WTC11 (cell line): ENCODE measurements around the gene ANKDD1B. TPM values are rescaled to one million over a fixed set of nuclear protein-coding genes. Genes with fewer than 3 reads are reported as not detected.

Source experiments
- ATAC-seq: fragments of 200-7000 bp; cut with Tn5 transposase; 2 replicates; pipeline ENCODE4 v1.10.0; 2021; ENCODE audit warnings: mild to moderate bottlenecking, moderate library complexity
- CTCF ChIA-PET: fragments of 300-600 bp; sonication (Branson Sonifier 250); formaldehyde crosslinking; loops from one replicate; lab custom pipeline; 2021; ENCODE audit warnings: antibody characterized with exemption; lab: Charles Lee
- POLR2A ChIA-PET: fragments of 350-600 bp; sonication (Branson Sonifier 250); formaldehyde crosslinking; loops from one replicate; lab custom pipeline; 2021; ENCODE audit warnings: antibody characterized with exemption; lab: Charles Lee
- DNase-seq: peaks from one replicate; pipeline ENCODE4 v3.0.0; 2021; ENCODE audit warnings: low spot score
- H3K27ac Mint-ChIP-seq: 2 replicates; pipeline ENCODE4 v1.8.0; 2021; ENCODE audit warnings: mixed read lengths
- H3K27me3 Mint-ChIP-seq: 2 replicates; pipeline ENCODE4 v1.8.0; 2021; ENCODE audit warnings: low read depth, mild to moderate bottlenecking, moderate library complexity, mixed read lengths
- H3K36me3 Mint-ChIP-seq: 2 replicates; pipeline ENCODE4 v1.8.0; 2021; ENCODE audit warnings: mixed read lengths
- H3K4me1 Mint-ChIP-seq: 2 replicates; pipeline ENCODE4 v1.8.0; 2022; ENCODE audit warnings: mixed read lengths
- H3K4me3 Mint-ChIP-seq: 2 replicates; pipeline ENCODE4 v1.8.0; 2021; ENCODE audit warnings: mild to moderate bottlenecking, moderate library complexity, mixed read lengths
- H3K9me3 Mint-ChIP-seq: 2 replicates; pipeline ENCODE4 v1.8.0; 2021; ENCODE audit warnings: mixed read lengths
- ARID4B ChIP-seq: sonication (generic); formaldehyde crosslinking; IDR thresholded peaks from 2 replicates; pipeline ENCODE4 v1.8.0; 2023; ENCODE audit warnings: missing genetic modification reagents, mild to moderate bottlenecking, borderline replicate concordance
- ATF1 ChIP-seq: sonication (generic); formaldehyde crosslinking; IDR thresholded peaks from 2 replicates; pipeline ENCODE4 v1.8.1; 2023; ENCODE audit warnings: mild to moderate bottlenecking, moderate library complexity, missing genetic modification reagents
- EMX1 ChIP-seq: fragments of 250-450 bp; sonication (Bioruptor Pico); IDR thresholded peaks from 2 replicates; pipeline ENCODE4 v1.8.0; 2021; ENCODE audit warnings: mild to moderate bottlenecking
- HMGA2 ChIP-seq: fragments of 250-450 bp; sonication (Bioruptor Pico); IDR thresholded peaks from 2 replicates; pipeline ENCODE4 v1.4.0; 2021; ENCODE audit warnings: mild to moderate bottlenecking, moderate library complexity
- MLX ChIP-seq: sonication (generic); formaldehyde crosslinking; IDR thresholded peaks from 2 replicates; pipeline ENCODE4 v1.8.1; 2023; ENCODE audit warnings: mild to moderate bottlenecking, missing genetic modification reagents, moderate library complexity
- RORB ChIP-seq: fragments of 250-450 bp; sonication (Bioruptor Pico); IDR thresholded peaks from 2 replicates; pipeline ENCODE4 v1.9.0; 2021; ENCODE audit warnings: mild to moderate bottlenecking
- TEAD1 ChIP-seq: sonication (generic); formaldehyde crosslinking; IDR thresholded peaks from 2 replicates; pipeline ENCODE4 v1.8.0; 2022; ENCODE audit warnings: mild to moderate bottlenecking, missing genetic modification reagents
- TEAD4 ChIP-seq: sonication (generic); formaldehyde crosslinking; IDR thresholded peaks from 2 replicates; pipeline ENCODE4 v1.8.0; 2022; ENCODE audit warnings: mild to moderate bottlenecking, missing genetic modification reagents
- ZNF138 ChIP-seq: sonication (generic); formaldehyde crosslinking; conservative IDR thresholded peaks from 2 replicates; pipeline ENCODE4 v1.8.1; 2022; ENCODE audit warnings: mild to moderate bottlenecking, moderate library complexity, missing genetic modification reagents
- ZNF232 ChIP-seq: sonication (generic); formaldehyde crosslinking; IDR thresholded peaks from 2 replicates; pipeline ENCODE4 v1.8.0; 2022; ENCODE audit warnings: mild to moderate bottlenecking, missing genetic modification reagents
- total RNA-seq: library from RNA; stranded (reverse); gene quantifications from 3 replicates; pipeline ENCODE4 v1.2.3, GENCODE V29; 2021
- TF ChIP-seq, protein P1 (sequence below): sonication (generic); formaldehyde crosslinking; IDR thresholded peaks from 2 replicates; pipeline ENCODE4 v1.8.0; 2022; ENCODE audit warnings: mild to moderate bottlenecking, missing genetic modification reagents
- TF ChIP-seq, protein P2 (sequence below): sonication (generic); formaldehyde crosslinking; conservative IDR thresholded peaks from 2 replicates; pipeline ENCODE4 v1.8.1; 2022; ENCODE audit warnings: mild to moderate bottlenecking, missing genetic modification reagents
- TF ChIP-seq, protein P3 (sequence below): sonication (generic); formaldehyde crosslinking; IDR thresholded peaks from 2 replicates; pipeline ENCODE4 v1.8.0; 2022; ENCODE audit warnings: missing genetic modification reagents
- TF ChIP-seq, protein P4 (sequence below): fragments of 250-450 bp; sonication (Bioruptor Pico); IDR thresholded peaks from 2 replicates; pipeline ENCODE4 v1.9.0; 2021; ENCODE audit warnings: mild to moderate bottlenecking, borderline replicate concordance
- TF ChIP-seq, protein P5 (sequence below): sonication (generic); formaldehyde crosslinking; IDR thresholded peaks from 2 replicates; pipeline ENCODE4 v1.8.1; 2023; ENCODE audit warnings: mild to moderate bottlenecking, moderate library complexity, missing genetic modification reagents

Gene ANKDD1B
- total RNA-seq, 1 experiment from 2014 or later: 0.28 TPM

GRCh38 chr5:75675783-75676182, 64.5 kb downstream of the ANKDD1B start:
- no peak overlapping the region for H3K4me3 Mint-ChIP-seq
- ChIA-PET CTCF (interaction anchor here (1.2 kb wide), 1 partner anchor 499 kb away, joined by 3 read pairs; no protein-coding TSS in a partner anchor), POLR2A (no interaction called here)
- H3K36me3 Mint-ChIP-seq: peaks cover 3% of the 10 kb centered on the region; the same call in 1 of the 2 replicates
- TF ChIP-seq ARID4B (CRISPR knock-in tag): no peak
- no peak for TF ChIP-seq TEAD1 (CRISPR knock-in tag)
- ATAC-seq: no peak
- no peak for DNase-seq
- H3K27me3 Mint-ChIP-seq: no peaks in the 10 kb centered on the region
- no peaks in the 10 kb centered on the region for H3K4me1 Mint-ChIP-seq
- H3K9me3 Mint-ChIP-seq: no peaks in the 10 kb centered on the region
- no peak overlapping the region for H3K27ac Mint-ChIP-seq

GRCh38 chr5:75677607-75678006, 66.4 kb downstream of the ANKDD1B start:
- TF ChIP-seq MLX (no peak), ZNF138 (CRISPR knock-in tag) (no peak), ATF1 (no peak), RORB (CRISPR knock-in tag) (no peak)
- TF ChIP-seq, protein P1, sequence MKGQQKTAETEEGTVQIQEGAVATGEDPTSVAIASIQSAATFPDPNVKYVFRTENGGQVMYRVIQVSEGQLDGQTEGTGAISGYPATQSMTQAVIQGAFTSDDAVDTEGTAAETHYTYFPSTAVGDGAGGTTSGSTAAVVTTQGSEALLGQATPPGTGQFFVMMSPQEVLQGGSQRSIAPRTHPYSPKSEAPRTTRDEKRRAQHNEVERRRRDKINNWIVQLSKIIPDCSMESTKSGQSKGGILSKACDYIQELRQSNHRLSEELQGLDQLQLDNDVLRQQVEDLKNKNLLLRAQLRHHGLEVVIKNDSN (CRISPR knock-in tag): no peak
- TF ChIP-seq, protein P2, sequence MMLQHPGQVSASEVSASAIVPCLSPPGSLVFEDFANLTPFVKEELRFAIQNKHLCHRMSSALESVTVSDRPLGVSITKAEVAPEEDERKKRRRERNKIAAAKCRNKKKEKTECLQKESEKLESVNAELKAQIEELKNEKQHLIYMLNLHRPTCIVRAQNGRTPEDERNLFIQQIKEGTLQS (CRISPR knock-in tag): no peak

GRCh38 chr5:75678155-75678554, 66.9 kb downstream of the ANKDD1B start:
- ChIA-PET CTCF (interaction anchor here (1.0 kb wide), 1 partner anchor 341 kb away, joined by 3 read pairs; the partner anchor contains the start of gene HMGCR), POLR2A (no interaction called here)
- no peak for DNase-seq
- Mint-ChIP-seq H3K27me3 (no peaks in the 10 kb centered on the region), H3K4me3 (no peak overlapping the region), H3K27ac (no peak overlapping the region), H3K4me1 (no peaks in the 10 kb centered on the region), H3K36me3 (peaks cover 3% of the 10 kb centered on the region; the same call in 1 of the 2 replicates), H3K9me3 (no peaks in the 10 kb centered on the region)
- no peak for ATAC-seq
- TF ChIP-seq, protein P3, sequence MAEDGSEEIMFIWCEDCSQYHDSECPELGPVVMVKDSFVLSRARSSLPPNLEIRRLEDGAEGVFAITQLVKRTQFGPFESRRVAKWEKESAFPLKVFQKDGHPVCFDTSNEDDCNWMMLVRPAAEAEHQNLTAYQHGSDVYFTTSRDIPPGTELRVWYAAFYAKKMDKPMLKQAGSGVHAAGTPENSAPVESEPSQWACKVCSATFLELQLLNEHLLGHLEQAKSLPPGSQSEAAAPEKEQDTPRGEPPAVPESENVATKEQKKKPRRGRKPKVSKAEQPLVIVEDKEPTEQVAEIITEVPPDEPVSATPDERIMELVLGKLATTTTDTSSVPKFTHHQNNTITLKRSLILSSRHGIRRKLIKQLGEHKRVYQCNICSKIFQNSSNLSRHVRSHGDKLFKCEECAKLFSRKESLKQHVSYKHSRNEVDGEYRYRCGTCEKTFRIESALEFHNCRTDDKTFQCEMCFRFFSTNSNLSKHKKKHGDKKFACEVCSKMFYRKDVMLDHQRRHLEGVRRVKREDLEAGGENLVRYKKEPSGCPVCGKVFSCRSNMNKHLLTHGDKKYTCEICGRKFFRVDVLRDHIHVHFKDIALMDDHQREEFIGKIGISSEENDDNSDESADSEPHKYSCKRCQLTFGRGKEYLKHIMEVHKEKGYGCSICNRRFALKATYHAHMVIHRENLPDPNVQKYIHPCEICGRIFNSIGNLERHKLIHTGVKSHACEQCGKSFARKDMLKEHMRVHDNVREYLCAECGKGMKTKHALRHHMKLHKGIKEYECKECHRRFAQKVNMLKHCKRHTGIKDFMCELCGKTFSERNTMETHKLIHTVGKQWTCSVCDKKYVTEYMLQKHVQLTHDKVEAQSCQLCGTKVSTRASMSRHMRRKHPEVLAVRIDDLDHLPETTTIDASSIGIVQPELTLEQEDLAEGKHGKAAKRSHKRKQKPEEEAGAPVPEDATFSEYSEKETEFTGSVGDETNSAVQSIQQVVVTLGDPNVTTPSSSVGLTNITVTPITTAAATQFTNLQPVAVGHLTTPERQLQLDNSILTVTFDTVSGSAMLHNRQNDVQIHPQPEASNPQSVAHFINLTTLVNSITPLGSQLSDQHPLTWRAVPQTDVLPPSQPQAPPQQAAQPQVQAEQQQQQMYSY (CRISPR knock-in tag): no peak
- TF ChIP-seq HMGA2 (CRISPR knock-in tag) (no peak), TEAD4 (CRISPR knock-in tag) (no peak), ZNF232 (CRISPR knock-in tag) (no peak), EMX1 (CRISPR knock-in tag) (no peak)
- TF ChIP-seq, protein P4, sequence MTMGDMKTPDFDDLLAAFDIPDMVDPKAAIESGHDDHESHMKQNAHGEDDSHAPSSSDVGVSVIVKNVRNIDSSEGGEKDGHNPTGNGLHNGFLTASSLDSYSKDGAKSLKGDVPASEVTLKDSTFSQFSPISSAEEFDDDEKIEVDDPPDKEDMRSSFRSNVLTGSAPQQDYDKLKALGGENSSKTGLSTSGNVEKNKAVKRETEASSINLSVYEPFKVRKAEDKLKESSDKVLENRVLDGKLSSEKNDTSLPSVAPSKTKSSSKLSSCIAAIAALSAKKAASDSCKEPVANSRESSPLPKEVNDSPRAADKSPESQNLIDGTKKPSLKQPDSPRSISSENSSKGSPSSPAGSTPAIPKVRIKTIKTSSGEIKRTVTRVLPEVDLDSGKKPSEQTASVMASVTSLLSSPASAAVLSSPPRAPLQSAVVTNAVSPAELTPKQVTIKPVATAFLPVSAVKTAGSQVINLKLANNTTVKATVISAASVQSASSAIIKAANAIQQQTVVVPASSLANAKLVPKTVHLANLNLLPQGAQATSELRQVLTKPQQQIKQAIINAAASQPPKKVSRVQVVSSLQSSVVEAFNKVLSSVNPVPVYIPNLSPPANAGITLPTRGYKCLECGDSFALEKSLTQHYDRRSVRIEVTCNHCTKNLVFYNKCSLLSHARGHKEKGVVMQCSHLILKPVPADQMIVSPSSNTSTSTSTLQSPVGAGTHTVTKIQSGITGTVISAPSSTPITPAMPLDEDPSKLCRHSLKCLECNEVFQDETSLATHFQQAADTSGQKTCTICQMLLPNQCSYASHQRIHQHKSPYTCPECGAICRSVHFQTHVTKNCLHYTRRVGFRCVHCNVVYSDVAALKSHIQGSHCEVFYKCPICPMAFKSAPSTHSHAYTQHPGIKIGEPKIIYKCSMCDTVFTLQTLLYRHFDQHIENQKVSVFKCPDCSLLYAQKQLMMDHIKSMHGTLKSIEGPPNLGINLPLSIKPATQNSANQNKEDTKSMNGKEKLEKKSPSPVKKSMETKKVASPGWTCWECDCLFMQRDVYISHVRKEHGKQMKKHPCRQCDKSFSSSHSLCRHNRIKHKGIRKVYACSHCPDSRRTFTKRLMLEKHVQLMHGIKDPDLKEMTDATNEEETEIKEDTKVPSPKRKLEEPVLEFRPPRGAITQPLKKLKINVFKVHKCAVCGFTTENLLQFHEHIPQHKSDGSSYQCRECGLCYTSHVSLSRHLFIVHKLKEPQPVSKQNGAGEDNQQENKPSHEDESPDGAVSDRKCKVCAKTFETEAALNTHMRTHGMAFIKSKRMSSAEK (CRISPR knock-in tag): no peak
- TF ChIP-seq, protein P5, sequence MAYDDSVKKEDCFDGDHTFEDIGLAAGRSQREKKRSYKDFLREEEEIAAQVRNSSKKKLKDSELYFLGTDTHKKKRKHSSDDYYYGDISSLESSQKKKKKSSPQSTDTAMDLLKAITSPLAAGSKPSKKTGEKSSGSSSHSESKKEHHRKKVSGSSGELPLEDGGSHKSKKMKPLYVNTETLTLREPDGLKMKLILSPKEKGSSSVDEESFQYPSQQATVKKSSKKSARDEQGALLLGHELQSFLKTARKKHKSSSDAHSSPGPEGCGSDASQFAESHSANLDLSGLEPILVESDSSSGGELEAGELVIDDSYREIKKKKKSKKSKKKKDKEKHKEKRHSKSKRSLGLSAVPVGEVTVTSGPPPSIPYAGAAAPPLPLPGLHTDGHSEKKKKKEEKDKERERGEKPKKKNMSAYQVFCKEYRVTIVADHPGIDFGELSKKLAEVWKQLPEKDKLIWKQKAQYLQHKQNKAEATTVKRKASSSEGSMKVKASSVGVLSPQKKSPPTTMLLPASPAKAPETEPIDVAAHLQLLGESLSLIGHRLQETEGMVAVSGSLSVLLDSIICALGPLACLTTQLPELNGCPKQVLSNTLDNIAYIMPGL (CRISPR knock-in tag): no peak

More at GRCh38 chr5:75677607-75678006, 66.4 kb downstream of the ANKDD1B start:
- H3K9me3 Mint-ChIP-seq: no peaks in the 10 kb centered on the region
- ChIA-PET CTCF (interaction anchor here (1.0 kb wide), 1 partner anchor 341 kb away, joined by 3 read pairs; the partner anchor contains the start of gene HMGCR), POLR2A (no interaction called here)
- no peak for ATAC-seq
- H3K27me3 Mint-ChIP-seq: no peaks in the 10 kb centered on the region
- no peak overlapping the region for H3K4me3 Mint-ChIP-seq
- H3K4me1 Mint-ChIP-seq: no peaks in the 10 kb centered on the region
- no peak overlapping the region for H3K27ac Mint-ChIP-seq
- DNase-seq: no peak
- H3K36me3 Mint-ChIP-seq: peaks cover 3% of the 10 kb centered on the region; the same call in 1 of the 2 replicates
